ENCODE data around the gene SFI1.
"Not testable (repeated sequence)": the region's sequence is repeated elsewhere in the genome, so short reads cannot be mapped to it uniquely, and the experiment has no call there.

Gene SFI1

GRCh38 chr22:31544481-31545480 lies 48.4 kb downstream of the SFI1 start:
- DNase-seq, result no peak

GRCh38 chr22:31550871-31551370 lies 54.6 kb downstream of the SFI1 start:
- no peak for DNase-seq

GRCh38 chr22:31556627-31557203 lies 60.4 kb downstream of the SFI1 start:
- peak; percentile 45 for DNase-seq

GRCh38 chr22:31558546-31558945 lies 62.2 kb downstream of the SFI1 start:
- not testable (repeated sequence) for DNase-seq

GRCh38 chr22:31561238-31561887 lies 65.0 kb downstream of the SFI1 start:
- peak; percentile 57 for DNase-seq

DNA sequence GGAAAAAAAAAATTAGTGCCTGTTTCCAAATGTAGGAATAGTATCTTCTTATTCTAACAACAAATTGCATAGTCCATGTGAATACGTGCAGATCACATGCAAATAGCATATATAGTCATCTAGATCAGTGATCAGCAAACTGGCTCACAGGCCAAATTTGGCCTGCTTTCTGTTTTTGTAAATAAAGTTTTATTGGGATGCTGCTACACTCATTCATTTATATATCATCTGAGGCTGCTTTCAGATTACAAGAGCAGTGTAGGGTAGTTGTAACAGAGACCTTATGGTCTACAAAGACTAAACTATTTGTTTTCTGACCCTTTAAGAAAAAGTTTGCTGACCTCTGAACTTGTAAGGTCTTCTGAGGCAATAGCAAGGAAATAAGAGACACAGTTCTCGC lies 65.6 kb downstream of the SFI1 start:
- DNase-seq, result no peak

GRCh38 chr22:31566484-31566883 lies 70.1 kb downstream of the SFI1 start:
- no peak for DNase-seq

GRCh38 chr22:31567196-31567595 lies 70.9 kb downstream of the SFI1 start:
- DNase-seq, result no peak

- DNase-seq, result no peak
Measured at GRCh38 chr22:31567702-31568101, 71.4 kb downstream of the SFI1 start.

DNA sequence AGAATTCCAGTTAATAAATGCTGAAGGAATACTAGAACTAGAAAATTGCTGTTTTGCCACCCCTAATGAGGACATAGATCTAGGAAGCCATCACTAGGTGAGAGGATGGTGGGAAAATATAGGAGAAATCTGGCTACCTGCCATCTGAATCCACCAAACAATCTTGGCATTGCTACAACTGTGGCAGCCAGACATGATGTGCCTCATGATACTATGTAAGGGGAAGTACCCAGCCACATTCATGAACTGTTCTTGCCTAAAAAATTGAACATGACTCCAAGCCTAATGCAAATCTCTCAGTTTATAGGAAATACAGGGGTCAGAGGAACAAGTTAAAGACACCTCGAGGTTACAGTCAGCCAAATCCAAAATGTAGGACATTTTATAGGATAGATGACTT lies 72.8 kb downstream of the SFI1 start:
- peak; percentile 11 for DNase-seq

DNA sequence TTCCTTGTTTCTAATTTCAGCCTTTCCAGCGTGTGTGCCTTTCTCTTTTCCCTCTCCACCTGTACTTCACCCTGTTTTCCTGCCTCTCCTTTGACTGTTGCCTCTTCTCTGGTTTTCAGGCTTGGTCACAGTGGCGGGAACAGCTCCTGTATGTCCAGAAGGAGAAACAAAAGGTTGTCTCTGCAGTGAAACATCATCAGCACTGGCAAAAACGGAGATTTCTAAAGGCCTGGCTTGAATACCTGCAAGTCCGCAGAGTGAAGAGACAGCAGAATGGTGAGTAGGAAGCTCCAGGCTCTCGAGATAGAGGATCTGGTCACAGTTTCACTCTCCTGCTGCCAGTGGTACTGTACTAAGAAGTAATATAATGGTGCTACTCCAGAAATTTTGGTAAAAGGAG lies 76.6 kb downstream of the SFI1 start:
- no peak for DNase-seq

- no peak for DNase-seq
Measured at GRCh38 chr22:31574055-31574670, 77.8 kb downstream of the SFI1 start.

DNA sequence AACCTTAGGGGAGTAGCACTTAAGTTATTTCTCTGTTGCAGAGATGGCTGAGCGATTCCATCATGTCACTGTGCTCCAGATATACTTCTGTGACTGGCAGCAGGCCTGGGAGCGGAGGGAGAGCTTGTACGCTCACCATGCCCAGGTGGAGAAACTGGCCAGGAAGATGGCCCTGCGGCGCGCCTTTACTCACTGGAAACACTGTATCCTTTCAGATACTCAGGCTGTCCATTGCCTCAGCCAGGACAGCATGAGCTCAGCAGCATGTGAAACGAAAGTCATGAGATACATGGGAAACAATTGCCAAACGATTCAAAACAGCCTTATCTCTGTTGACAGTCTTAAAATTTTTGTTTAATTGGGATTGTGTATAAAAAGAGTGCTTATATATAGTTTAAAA lies 78.9 kb downstream of the SFI1 start:
- no peak for DNase-seq

GRCh38 chr22:31577711-31578110 lies 81.4 kb downstream of the SFI1 start:
- no peak for DNase-seq

- no peak for DNase-seq
Measured at GRCh38 chr22:31578171-31578570, 81.8 kb downstream of the SFI1 start.

DNA sequence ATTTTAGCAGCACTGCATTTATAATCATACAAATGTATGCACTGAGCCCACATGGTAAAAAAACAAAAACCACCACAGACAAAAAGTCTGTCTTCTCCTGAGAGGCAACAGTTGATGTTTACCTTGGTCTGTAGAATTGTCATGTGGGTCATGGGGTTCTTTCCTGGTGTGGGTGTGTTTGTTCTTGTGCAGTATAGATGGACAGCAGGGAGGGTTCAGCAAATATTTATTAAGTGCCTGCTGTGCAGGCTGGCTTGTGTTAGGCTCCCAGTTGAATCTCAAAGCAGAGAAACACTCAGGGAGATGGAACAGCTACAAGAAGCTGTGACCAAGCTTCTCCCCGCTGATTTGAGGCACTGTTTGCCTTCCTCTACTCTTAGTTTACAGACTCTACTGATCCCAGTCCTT lies 83.5 kb downstream of the SFI1 start:
- DNase-seq, result no peak

GRCh38 chr22:31583861-31584485 lies 87.6 kb downstream of the SFI1 start:
- no peak for DNase-seq

DNA sequence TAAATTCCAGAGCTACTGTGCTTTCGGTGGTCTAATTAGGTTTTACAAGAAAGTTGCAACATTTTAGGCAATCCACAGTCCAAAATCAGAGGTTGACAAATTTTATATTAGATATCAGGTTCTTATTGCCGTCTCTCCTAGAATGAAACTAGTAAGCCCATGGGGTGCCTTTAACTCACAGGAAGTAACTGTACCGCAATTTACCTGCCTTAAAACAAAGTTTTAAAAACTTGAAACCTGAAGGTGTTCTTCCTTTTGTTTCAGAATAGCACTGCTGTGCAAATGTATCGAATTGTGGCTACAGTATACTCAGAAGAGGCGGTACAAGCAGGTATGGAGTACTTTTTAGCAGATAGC lies 88.4 kb downstream of the SFI1 start:
- DNase-seq, result no peak

- no peak for DNase-seq
Measured at GRCh38 chr22:31585161-31585859, 89.0 kb downstream of the SFI1 start.

GRCh38 chr22:31586137-31586920 lies 90.0 kb downstream of the SFI1 start:
- DNase-seq, result no peak

DNA sequence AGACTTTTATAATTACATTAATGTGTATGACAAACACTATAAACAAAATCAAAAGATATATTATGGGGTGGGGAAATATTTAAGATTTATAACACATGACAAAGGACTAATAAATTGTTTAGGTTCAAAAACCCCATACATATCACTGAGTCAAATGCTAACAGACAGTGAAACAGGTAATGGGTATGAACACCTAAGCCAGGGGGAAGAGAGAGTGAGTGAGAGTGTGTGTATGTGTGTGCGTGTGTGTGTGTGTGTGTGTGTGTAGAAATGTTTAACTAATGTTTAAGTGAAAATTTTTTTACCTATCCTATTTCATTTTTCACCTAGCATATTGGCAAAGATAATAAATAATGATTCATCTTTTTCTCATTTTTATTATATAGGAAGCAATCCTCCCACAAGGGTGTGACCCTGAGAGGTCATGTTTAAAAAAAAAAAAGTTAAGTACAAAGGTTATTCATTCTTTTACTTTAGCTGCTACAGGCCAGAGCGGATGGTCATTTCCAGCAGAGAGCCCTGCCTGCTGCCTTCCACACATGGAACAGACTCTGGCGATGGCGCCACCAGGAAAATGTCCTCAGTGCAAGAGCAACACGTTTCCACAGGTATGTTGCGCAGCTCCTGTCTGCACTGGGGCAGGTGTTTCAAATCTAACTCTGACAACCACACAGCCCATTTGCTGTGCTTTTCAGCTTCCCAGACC lies 92.8 kb downstream of the SFI1 start:
- DNase-seq, result no peak

Data from NCI-H1105 treated with DMSO at 0.1 percent for 48 hours (cell line).